ENCODE measurements around the gene LRRC27.

LRRC27 gene

GRCh38 chr10:132302421-132303310, 29.3 kb upstream of the LRRC27 start:
- Histone ChIP-seq H3K4me2 (ENCODE audit: low read length, poor library complexity, severe bottlenecking) (no peak overlapping the region), H2BK120ac (ENCODE audit: low read depth, low read length) (no peak overlapping the region), H3K36me3 (ENCODE audit: control insufficient read depth in 1 of 2, insufficient read depth in 2 of 2, low read depth in 1 of 2, low read length in 2 of 2) (peaks cover 0 to 3% of the 10 kb centered on the region in 2 experiments), H3K4me3 (ENCODE audit: insufficient read depth in 1 of 2, low read depth in 1 of 2, low read length in 2 of 2) (no peak overlapping the region), H3K27ac (ENCODE audit: low read length, poor library complexity, severe bottlenecking) (no peak overlapping the region), H3K9ac (ENCODE audit: low read length) (no peak overlapping the region), H3K9me3 (ENCODE audit: control insufficient read depth, low read length) (no peaks in the 10 kb centered on the region), H3K4ac (ENCODE audit: low read depth in 1 of 2, low read length in 2 of 2) (no peak overlapping the region), H2BK12ac (ENCODE audit: low read length in 2 of 2) (no peak overlapping the region), H4K91ac (ENCODE audit: low read length) (no peak overlapping the region), H2AFZ (ENCODE audit: low read depth, low read length) (no peak overlapping the region), H2BK15ac (ENCODE audit: low read depth, poor library complexity, severe bottlenecking) (no peak overlapping the region), H3K27me3 (ENCODE audit: control insufficient read depth in 1 of 2, insufficient read depth in 1 of 2, low read length in 2 of 2) (peaks cover 3 to 20% of the 10 kb centered on the region in 2 experiments), H3K18ac (ENCODE audit: low read depth in 1 of 2, low read length in 2 of 2) (no peak overlapping the region), H3K23ac (ENCODE audit: low read length in 2 of 2) (no peak overlapping the region), H3K79me1 (replicated peaks; ENCODE audit: low read length, poor library complexity, severe bottlenecking) (peaks cover 34% of the 10 kb centered on the region), H2AK5ac (ENCODE audit: low read length, severe bottlenecking) (no peak overlapping the region), H3K4me1 (ENCODE audit: control insufficient read depth, insufficient read depth, low read depth, low read length) (peaks cover 6% of the 10 kb centered on the region), H2BK5ac (ENCODE audit: low read depth, low read length, poor library complexity, severe bottlenecking) (no peak overlapping the region), H3K14ac (ENCODE audit: low read length in 2 of 2) (no peak overlapping the region), H4K8ac (ENCODE audit: low read length) (no peak overlapping the region)
- 91% methylated on average over 29 of the region's 29 CpGs for WGBS
- no peak for DNase-seq

- Histone ChIP-seq H2AFZ (ENCODE audit: low read depth, low read length) (no peak overlapping the region), H4K8ac (ENCODE audit: low read length) (no peak overlapping the region), H2BK12ac (ENCODE audit: low read length in 2 of 2) (no peak overlapping the region), H3K4ac (ENCODE audit: low read depth in 1 of 2, low read length in 2 of 2) (no peak overlapping the region), H3K9me3 (ENCODE audit: control insufficient read depth, low read length) (no peaks in the 10 kb centered on the region), H3K9ac (ENCODE audit: low read length) (no peak overlapping the region), H4K91ac (ENCODE audit: low read length) (no peak overlapping the region), H3K23ac (ENCODE audit: low read length in 2 of 2) (no peak overlapping the region), H2BK120ac (ENCODE audit: low read depth, low read length) (no peak overlapping the region), H3K4me3 (ENCODE audit: insufficient read depth in 1 of 2, low read depth in 1 of 2, low read length in 2 of 2) (no peak overlapping the region), H2AK5ac (ENCODE audit: low read length, severe bottlenecking) (no peak overlapping the region), H3K4me2 (ENCODE audit: low read length, poor library complexity, severe bottlenecking) (no peak overlapping the region), H2BK15ac (ENCODE audit: low read depth, poor library complexity, severe bottlenecking) (no peak overlapping the region), H3K4me1 (ENCODE audit: control insufficient read depth, insufficient read depth, low read depth, low read length) (peaks cover 8% of the 10 kb centered on the region), H3K27me3 (ENCODE audit: control insufficient read depth in 1 of 2, insufficient read depth in 1 of 2, low read length in 2 of 2) (peaks cover 3 to 20% of the 10 kb centered on the region in 2 experiments), H3K36me3 (ENCODE audit: control insufficient read depth in 1 of 2, insufficient read depth in 2 of 2, low read depth in 1 of 2, low read length in 2 of 2) (peaks cover 0 to 3% of the 10 kb centered on the region in 2 experiments), H2BK5ac (ENCODE audit: low read depth, low read length, poor library complexity, severe bottlenecking) (no peak overlapping the region), H3K18ac (ENCODE audit: low read depth in 1 of 2, low read length in 2 of 2) (no peak overlapping the region), H3K27ac (ENCODE audit: low read length, poor library complexity, severe bottlenecking) (no peak overlapping the region), H3K14ac (ENCODE audit: low read length in 2 of 2) (no peak overlapping the region), H3K79me1 (replicated peaks; ENCODE audit: low read length, poor library complexity, severe bottlenecking) (peaks cover 34% of the 10 kb centered on the region)
- DNase-seq, result no peak
- 85% methylated on average over 18 of the region's 21 CpGs for WGBS
Observed at GRCh38 chr10:132303361-132304115, 28.5 kb upstream of the LRRC27 start.

GRCh38 chr10:132304756-132305509, 27.1 kb upstream of the LRRC27 start:
- 89% methylated on average over 19 of the region's 21 CpGs for WGBS
- H4K91ac ChIP-seq (ENCODE audit: low read length), result no peak overlapping the region
- H3K36me3 ChIP-seq (ENCODE audit: control insufficient read depth in 1 of 2, insufficient read depth in 2 of 2, low read depth in 1 of 2, low read length in 2 of 2), result peaks cover 0 to 3% of the 10 kb centered on the region in 2 experiments

More at GRCh38 chr10:132304756-132305509, 27.1 kb upstream of the LRRC27 start:
- Histone ChIP-seq H3K9ac (ENCODE audit: low read length) (no peak overlapping the region), H2BK15ac (ENCODE audit: low read depth, poor library complexity, severe bottlenecking) (no peak overlapping the region), H3K23ac (ENCODE audit: low read length in 2 of 2) (no peak overlapping the region), H3K4ac (ENCODE audit: low read depth in 1 of 2, low read length in 2 of 2) (no peak overlapping the region), H3K79me1 (replicated peaks; ENCODE audit: low read length, poor library complexity, severe bottlenecking) (peaks cover 29% of the 10 kb centered on the region), H3K4me1 (ENCODE audit: control insufficient read depth, insufficient read depth, low read depth, low read length) (peaks cover 17% of the 10 kb centered on the region), H3K27ac (ENCODE audit: low read length, poor library complexity, severe bottlenecking) (no peak overlapping the region), H2BK12ac (ENCODE audit: low read length in 2 of 2) (no peak overlapping the region), H3K4me2 (ENCODE audit: low read length, poor library complexity, severe bottlenecking) (no peak overlapping the region), H3K9me3 (ENCODE audit: control insufficient read depth, low read length) (no peaks in the 10 kb centered on the region), H3K18ac (ENCODE audit: low read depth in 1 of 2, low read length in 2 of 2) (no peak overlapping the region), H3K27me3 (ENCODE audit: control insufficient read depth in 1 of 2, insufficient read depth in 1 of 2, low read length in 2 of 2) (peaks cover 0 to 24% of the 10 kb centered on the region in 2 experiments), H2BK120ac (ENCODE audit: low read depth, low read length) (no peak overlapping the region), H2AK5ac (ENCODE audit: low read length, severe bottlenecking) (no peak overlapping the region), H3K14ac (ENCODE audit: low read length in 2 of 2) (no peak overlapping the region), H4K8ac (ENCODE audit: low read length) (no peak overlapping the region), H2BK5ac (ENCODE audit: low read depth, low read length, poor library complexity, severe bottlenecking) (no peak overlapping the region), H3K4me3 (ENCODE audit: insufficient read depth in 1 of 2, low read depth in 1 of 2, low read length in 2 of 2) (no peak overlapping the region), H2AFZ (ENCODE audit: low read depth, low read length) (no peak overlapping the region)
- no peak for DNase-seq

Data from mesenchymal stem cell (in vitro differentiated cells and primary cell).